Measurements from ENCODE around the gene CABP4. TPM values are rescaled to one million over a fixed set of nuclear protein-coding genes. Genes with fewer than 3 reads are reported as not detected.

The CABP4 gene
- polyA plus RNA-seq, 1 donor from 2014 or later, result 3.9 TPM

DNA sequence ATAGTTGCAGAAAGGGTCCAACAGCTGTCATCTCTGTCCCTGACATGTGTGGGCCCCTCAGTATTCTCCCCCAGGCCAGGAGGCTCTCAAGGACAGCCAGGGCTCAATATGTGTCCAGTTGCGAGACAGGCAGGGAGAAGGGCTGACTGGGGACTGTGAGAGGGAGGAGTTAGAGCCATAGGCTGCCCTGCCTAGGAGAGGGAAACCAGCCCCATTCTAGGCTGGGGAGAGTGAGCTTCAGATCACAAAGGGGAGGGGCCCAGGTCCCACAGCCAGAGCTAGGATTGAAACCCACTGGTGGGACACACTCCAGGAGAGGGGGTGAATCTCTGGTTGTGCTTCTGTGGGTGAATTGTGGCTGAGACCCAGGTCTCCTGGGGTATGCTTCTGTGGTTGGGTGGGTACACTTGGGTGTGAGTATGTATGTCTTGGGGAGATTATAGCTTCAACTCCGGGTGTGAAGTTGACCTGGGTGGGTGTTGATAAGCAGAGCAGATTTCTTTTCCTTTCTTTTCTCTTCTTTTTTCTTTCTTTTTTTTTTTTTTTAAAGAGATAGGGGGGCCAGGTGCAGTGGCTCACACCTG is 41.8 kb upstream of the CABP4 start:
- H3K27ac Mint-ChIP-seq, result peak overlapping the region; percentile 68 to 100 (median 82)
- H3K9me3 Mint-ChIP-seq, result no peaks in the 10 kb centered on the region
- H3K36me3 Mint-ChIP-seq, result peaks cover 2% of the 10 kb centered on the region
- peaks cover 3% of the 10 kb centered on the region for H3K27me3 Mint-ChIP-seq
- peaks cover 55 to 60% (median 58%) of the 10 kb centered on the region in 3 donors for H3K4me1 Mint-ChIP-seq
- H3K4me3 Mint-ChIP-seq, result peak overlapping the region in 3 of 4 donors; percentile 78 to 94 (median 87)

DNA sequence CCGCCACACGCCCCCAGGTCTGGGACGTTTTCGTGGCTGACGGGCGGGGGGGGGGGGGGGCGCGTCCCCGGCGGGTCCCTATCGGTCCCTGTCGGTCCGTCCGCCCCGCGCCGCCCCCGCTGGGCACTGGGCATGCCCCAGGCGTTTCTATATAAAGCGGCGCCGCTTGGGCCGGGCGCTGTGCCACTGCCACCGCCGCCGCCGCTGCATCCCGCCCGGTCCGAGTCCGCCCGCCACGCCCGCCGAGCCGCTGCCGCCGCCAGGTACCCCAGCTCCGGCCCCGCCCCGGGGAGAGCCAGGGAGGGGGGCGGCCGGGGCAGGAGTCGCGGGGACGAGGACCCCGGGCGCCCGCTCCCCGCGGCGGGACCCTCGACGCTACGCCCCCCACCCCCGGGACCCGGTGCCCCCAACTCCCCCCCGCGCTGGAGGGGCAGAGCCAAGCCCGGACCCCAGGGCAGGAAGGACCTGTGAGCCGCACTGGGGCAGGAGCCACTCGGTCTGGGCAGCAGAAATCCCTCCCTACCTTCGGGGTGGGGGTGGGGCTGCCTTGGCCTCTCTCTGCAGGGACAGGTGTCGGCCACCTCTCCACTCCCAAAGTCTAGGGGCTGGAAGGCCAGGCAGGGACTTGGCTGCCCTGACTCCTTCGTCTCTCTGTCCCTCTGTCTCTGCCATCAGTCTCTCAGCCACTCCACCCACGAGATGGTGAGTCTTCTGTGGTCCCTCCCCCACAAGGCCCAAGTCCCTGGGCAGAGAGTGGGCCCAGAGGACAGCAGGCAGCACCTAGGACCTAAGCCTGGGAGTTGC is 39.5 kb upstream of the CABP4 start, which contains the start of gene CARNS1:
Gene CARNS1, plus strand, starts transcription at position 178 of the 804 bp plus-strand sequence. Its CDS starts 522 bp downstream, at position 700.
- Mint-ChIP-seq H3K36me3 (no peaks in the 10 kb centered on the region), H3K4me1 (peaks cover 43 to 56% (median 55%) of the 10 kb centered on the region in 3 donors), H3K9me3 (no peaks in the 10 kb centered on the region)

DNA sequence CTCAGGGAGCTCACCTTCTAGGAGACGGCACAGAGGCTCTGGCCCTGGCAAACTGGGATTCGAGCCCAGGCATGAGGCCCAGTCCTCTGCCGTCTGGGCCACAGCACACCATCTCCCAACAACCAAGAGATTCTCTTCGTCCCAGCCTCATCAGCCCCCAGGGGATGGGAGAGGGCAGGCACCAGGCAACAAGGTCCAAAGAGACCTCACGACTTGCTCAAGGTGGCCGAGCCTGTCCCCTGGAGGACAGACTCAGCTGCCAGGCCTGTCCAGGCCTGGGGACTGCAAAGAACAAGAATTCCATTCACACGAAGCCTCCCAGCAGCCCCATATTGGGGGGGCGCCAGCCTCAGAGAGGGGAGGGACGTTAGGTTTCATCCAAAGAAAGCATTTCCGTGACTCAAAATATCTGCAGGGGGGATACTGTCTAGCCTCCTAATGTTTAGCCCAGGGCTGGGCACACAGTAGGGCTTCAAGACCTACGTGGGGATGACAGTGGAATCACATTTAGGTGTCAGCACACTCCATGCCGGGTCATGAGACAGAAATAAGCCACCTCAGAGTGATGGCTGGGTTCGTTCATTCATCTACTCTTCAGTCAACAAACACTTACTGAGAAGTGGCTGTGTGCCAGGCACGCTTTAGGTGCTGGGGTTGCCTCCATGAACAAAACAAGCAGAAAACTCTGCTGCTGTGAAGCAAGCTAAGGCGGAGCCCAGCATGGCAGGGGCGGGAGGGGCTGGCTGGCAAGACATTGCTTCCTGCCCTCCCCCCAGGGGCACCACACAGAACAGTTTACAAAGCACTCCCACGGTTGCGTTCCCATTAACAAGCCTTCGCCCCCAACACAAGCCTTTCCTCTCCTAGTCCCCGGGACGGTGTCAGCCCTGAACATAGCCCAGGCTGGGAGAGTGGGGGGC is 38.5 kb upstream of the CABP4 start:
- Mint-ChIP-seq H3K36me3 (peaks cover 1% of the 10 kb centered on the region), H3K4me1 (peaks cover 37 to 53% (median 52%) of the 10 kb centered on the region in 3 donors), H3K9me3 (no peaks in the 10 kb centered on the region), H3K4me3 (peak overlapping the region; percentile 80 to 93 (median 92)), H3K27ac (peak overlapping the region; percentile 89 to 96 (median 91)), H3K27me3 (peaks cover 3% of the 10 kb centered on the region)

More for the DNA sequence above, 39.5 kb upstream of the CABP4 start, which contains the start of gene CARNS1:
- Mint-ChIP-seq H3K27me3 (peaks cover 3% of the 10 kb centered on the region), H3K4me3 (peak within 1 kb of the TSS; percentile 86 to 94 (median 92)), H3K27ac (peak within 1 kb of the TSS; percentile 91 to 96 (median 91))

DNA sequence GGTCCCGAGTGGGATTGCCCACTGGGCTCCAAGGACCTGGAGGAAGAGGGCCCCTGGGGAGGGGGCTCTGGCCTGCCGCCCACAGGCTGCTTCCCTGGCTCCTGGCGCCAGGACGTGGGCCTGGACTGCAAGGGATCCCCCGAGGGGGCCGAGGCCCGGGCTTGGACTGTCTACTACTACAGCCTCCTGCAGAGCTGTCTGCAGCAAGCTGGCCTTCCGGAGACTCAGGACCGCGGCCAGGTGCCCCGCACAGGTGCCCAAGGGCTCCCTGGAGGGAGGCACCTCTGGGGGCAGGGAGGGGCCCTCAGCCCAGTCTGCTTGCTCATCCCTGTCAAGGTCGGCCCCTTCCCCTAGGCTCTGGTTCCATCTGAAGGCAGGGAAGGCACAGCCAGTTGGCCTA is 37.7 kb upstream of the CABP4 start:
- Mint-ChIP-seq H3K9me3 (no peaks in the 10 kb centered on the region), H3K36me3 (peaks cover 1% of the 10 kb centered on the region), H3K4me1 (peaks cover 31 to 47% (median 45%) of the 10 kb centered on the region in 3 donors), H3K27me3 (peaks cover 3% of the 10 kb centered on the region), H3K27ac (peak overlapping the region in 2 of 3 donors; percentile 89 to 96), H3K4me3 (peak overlapping the region; percentile 34 to 96 (median 83))

DNA sequence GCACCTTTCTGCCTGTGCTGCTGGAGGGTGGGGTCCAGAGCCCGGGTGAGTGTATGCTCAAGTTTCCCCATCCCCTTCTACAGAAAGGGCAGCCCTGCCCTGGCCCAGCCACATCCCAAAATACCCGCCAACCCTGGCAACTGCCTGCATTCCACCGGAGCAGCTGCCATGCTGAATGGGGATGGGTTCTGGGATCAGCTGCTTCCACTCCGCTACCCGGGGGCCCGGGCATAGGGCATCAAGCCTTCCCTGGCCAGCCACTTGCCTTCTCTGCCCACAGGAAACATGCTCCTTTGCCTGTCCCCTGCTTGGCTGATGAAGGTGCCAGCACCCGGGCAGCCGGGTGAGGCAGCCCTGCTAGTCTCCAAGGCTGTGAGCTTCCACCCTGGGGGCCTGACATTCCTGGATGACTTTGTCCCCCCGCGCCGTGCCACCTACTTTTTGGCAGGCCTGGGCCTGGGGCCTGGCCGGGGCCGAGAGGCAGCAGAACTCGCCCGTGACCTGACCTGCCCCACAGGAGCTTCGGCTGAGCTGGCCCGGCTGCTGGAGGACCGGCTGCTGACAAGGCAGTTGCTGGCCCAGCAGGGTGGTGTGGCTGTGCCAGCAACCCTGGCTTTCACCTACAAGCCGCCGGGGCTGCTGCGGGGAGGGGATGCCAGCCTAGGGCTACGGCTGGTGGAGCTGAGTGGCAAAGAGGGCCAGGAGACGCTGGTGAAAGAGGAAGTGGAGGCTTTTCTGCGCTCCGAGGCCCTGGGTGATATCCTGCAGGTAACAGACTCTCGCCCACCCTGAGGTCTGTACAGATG is 36.5 kb upstream of the CABP4 start:
- Mint-ChIP-seq H3K27ac (peak overlapping the region; percentile 85 to 96 (median 89)), H3K36me3 (peaks cover 1% of the 10 kb centered on the region), H3K9me3 (no peaks in the 10 kb centered on the region), H3K4me1 (peaks cover 21 to 36% (median 34%) of the 10 kb centered on the region in 3 donors), H3K4me3 (peak overlapping the region; percentile 82 to 96 (median 88)), H3K27me3 (no peaks in the 10 kb centered on the region)

DNA sequence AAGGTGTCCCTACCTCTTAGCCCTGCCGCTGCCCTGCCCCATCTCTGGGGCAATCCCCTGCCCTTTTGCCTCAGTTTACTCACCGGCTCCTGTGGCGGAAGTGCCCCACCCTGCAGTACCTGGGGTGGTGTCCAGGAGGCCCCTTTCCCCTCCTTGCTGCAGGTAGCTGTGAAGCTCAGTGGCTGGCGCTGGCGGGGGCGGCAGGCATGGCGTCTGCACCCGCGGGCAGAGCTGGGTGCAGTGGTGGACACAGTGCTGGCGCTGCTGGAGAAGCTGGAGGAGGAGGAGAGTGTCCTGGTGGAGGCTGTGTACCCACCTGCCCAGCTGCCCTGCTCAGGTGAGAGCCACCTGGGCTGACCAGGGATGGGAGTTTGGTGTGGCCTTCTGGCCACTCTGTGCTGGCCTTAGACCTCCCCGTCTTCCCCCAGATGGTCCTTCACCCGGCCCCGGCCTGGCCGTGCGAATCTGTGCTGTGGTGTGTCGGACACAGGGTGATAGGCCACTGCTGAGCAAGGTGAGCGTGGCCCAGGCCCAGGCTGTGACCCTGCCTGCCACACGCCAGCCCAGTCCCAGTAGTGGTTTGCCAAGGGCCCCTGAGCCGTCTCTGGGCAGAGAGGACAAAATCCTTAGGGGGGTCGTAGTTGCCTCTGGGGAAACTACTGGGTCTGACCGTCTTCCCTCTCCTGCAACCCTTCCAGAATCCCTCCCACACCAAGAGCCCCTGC is 35.7 kb upstream of the CABP4 start:
- Mint-ChIP-seq H3K9me3 (no peaks in the 10 kb centered on the region), H3K27me3 (no peaks in the 10 kb centered on the region), H3K4me1 (peaks cover 21 to 36% (median 34%) of the 10 kb centered on the region in 3 donors), H3K4me3 (peak overlapping the region; percentile 82 to 96 (median 90)), H3K27ac (peak overlapping the region; percentile 85 to 96 (median 89)), H3K36me3 (peaks cover 1% of the 10 kb centered on the region)

DNA sequence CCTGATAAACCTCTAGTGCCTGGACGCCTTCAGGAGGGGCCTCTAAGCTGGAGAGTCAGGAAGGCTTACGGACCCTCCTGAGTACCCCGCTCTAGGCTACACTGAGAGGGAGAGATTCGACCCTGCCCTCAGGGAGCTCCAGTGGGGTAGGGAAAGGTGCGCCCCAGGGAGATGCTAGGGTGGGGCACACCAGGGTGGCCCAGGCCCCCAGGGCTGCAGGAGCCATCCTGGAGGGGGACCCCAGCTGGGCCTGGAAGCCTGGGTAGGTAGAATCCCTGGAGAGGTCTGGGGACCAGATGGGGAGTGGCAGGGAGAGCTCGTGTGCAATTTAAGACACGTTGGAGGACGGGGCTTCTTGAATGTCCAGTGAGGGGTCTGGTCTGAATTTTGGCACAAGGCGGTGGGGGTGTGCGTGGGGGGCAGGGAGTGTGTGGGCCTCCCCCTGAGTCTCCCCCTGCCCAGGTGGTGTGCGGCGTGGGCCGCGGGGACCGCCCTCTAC is 35.0 kb upstream of the CABP4 start:
- peaks cover 1% of the 10 kb centered on the region for H3K36me3 Mint-ChIP-seq
- H3K4me3 Mint-ChIP-seq, result peak overlapping the region; percentile 82 to 96 (median 90)
- H3K27ac Mint-ChIP-seq, result peak overlapping the region in 2 of 3 donors; percentile 89 to 96

DNA sequence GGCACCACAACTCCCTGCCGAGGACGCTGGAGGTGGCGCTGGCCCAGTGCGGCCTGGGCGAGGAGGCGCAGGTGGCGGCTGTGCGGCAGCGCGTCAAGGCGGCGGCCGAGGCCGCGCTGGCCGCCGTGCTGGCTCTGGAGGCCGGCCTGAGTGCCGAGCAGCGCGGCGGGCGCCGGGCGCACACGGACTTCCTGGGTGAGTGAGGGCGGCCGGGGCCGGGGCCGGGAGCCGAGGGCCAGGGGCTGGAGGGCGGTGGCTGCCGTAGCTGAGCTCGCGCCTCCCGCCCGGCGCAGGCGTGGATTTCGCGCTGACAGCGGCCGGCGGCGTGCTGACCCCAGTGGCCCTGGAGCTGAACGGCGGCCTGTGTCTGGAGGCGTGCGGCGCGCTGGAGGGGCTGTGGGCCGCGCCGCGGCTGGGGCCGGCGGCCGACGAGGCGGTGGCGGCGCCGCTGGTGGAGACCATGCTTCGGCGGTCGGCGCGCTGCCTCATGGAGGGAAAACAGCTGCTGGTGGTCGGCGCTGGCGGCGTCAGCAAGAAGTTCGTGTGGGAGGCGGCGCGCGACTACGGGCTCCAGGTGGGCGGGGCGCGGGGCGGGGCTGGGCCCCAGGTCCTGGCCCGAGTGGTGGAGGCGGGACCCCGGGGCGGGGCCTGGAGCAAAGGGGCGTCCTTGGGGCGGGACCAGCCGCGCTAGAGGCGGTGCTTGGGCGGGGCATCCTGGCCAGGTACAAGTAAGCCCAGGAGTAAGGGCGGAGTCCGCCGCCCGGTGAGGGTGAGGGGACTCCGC is 34.3 kb upstream of the CABP4 start:
- Mint-ChIP-seq H3K27ac (peak overlapping the region; percentile 26 to 96 (median 96)), H3K36me3 (peaks cover 1% of the 10 kb centered on the region), H3K4me1 (peaks cover 18 to 36% (median 35%) of the 10 kb centered on the region in 3 donors), H3K9me3 (no peaks in the 10 kb centered on the region), H3K27me3 (no peaks in the 10 kb centered on the region), H3K4me3 (peak overlapping the region; percentile 82 to 96 (median 87))

More for the DNA sequence above, 35.0 kb upstream of the CABP4 start:
- Mint-ChIP-seq H3K27me3 (no peaks in the 10 kb centered on the region), H3K4me1 (peaks cover 18 to 36% (median 34%) of the 10 kb centered on the region in 3 donors), H3K9me3 (no peaks in the 10 kb centered on the region)

DNA sequence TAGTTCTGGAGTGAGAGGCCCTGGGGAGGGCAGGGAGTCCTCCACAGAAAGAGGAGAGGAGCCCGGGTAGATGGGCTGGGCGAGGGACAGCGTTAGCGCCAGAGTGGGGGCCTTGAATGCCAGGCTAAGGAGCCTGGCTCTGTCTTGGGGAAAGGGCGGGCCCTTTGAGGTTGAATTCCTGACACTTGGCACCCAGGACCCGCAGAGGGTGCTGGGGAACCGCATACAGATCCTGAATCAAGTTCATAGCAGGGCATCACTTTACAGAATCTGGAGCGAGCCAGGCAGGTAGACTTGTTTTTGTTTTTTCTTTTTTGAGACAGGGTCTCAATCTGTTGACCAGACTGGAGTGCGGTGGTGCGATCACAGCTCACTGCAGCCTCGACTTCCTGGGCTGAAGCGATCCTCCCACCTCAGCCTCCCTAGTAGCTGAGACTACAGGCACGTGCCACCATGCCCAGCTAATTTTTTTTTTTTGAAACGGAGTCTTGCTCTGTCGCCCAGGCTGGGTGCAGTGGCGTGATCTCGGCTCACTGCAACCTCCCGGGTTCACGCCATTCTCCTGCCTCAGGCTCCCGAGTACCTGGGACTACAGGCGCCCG is 33.6 kb upstream of the CABP4 start:
- Mint-ChIP-seq H3K36me3 (peaks cover 1% of the 10 kb centered on the region), H3K4me1 (peaks cover 12 to 30% (median 29%) of the 10 kb centered on the region in 3 donors), H3K4me3 (peak overlapping the region; percentile 65 to 85 (median 77)), H3K27ac (peak overlapping the region in 2 of 3 donors; percentile 26 to 96), H3K27me3 (no peaks in the 10 kb centered on the region), H3K9me3 (no peaks in the 10 kb centered on the region)

DNA sequence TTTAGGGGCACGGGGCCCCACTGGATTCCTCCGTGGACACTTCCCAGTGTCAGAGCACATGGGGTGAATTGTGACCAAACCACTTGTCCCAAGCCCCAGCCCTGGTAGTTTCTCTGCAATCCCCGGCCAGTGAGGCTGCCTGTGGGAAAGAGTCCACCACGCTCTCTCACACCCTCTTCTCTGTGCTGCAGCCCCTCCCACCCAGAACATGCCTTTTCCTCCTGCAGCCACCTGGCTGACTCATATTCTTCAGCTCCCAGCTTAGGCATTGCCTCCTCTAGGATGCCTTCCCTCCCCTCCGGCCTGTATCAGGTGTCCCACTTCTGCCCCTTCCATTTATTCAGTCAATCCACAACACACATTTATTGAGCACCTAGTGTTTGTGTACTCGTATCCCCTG is 32.3 kb upstream of the CABP4 start:
- Mint-ChIP-seq H3K27me3 (no peaks in the 10 kb centered on the region), H3K4me3 (peak overlapping the region in 2 of 4 donors; percentile 34 to 72), H3K4me1 (peaks cover 8 to 26% (median 23%) of the 10 kb centered on the region in 3 donors), H3K27ac (peak overlapping the region in 1 of 3 donors; percentile 78), H3K9me3 (no peaks in the 10 kb centered on the region), H3K36me3 (peaks cover 1% of the 10 kb centered on the region)

DNA sequence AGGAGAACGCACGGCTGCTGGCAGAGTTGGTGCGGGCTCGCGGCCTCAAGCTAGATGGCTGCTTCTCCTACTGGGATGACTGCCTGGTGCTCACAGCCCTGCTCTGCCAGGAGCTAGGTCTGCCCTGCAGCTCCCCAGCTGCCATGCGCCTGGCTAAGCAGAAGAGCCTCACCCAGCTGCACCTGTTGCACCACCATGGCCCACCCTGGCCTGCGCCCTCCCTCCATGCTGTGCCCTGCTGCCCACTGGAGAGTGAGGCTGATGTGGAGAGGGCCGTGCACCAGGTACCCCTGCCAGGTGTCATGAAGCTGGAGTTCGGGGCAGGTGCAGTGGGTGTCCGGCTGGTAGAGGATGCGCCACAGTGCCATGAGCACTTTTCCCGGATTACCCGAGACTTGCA is 31.7 kb upstream of the CABP4 start:
- peak overlapping the region in 1 of 4 donors; percentile 72 for H3K4me3 Mint-ChIP-seq
- H3K36me3 Mint-ChIP-seq, result peaks cover 1% of the 10 kb centered on the region
- peaks cover 10 to 28% (median 20%) of the 10 kb centered on the region in 3 donors for H3K4me1 Mint-ChIP-seq
- H3K27ac Mint-ChIP-seq, result peak overlapping the region in 1 of 3 donors; percentile 78
- H3K27me3 Mint-ChIP-seq, result no peaks in the 10 kb centered on the region
- H3K9me3 Mint-ChIP-seq, result no peaks in the 10 kb centered on the region

Data from IgD-negative memory B cell (primary cell).